Measurements from ENCODE around the gene TMEM44.

Gene TMEM44

GRCh38 chr3:194588741-194589140, 44.5 kb downstream of the TMEM44 start:
- peak overlapping the region; percentile 82 to 84 for H3K27ac ChIP-seq
- DNase-seq (ENCODE audit: low spot score): no peak
- no peak overlapping the region for H3K4me3 ChIP-seq
- TF ChIP-seq, protein P1, sequence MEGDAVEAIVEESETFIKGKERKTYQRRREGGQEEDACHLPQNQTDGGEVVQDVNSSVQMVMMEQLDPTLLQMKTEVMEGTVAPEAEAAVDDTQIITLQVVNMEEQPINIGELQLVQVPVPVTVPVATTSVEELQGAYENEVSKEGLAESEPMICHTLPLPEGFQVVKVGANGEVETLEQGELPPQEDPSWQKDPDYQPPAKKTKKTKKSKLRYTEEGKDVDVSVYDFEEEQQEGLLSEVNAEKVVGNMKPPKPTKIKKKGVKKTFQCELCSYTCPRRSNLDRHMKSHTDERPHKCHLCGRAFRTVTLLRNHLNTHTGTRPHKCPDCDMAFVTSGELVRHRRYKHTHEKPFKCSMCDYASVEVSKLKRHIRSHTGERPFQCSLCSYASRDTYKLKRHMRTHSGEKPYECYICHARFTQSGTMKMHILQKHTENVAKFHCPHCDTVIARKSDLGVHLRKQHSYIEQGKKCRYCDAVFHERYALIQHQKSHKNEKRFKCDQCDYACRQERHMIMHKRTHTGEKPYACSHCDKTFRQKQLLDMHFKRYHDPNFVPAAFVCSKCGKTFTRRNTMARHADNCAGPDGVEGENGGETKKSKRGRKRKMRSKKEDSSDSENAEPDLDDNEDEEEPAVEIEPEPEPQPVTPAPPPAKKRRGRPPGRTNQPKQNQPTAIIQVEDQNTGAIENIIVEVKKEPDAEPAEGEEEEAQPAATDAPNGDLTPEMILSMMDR (IDR thresholded peaks at IDR 0.05): no peak

DNA sequence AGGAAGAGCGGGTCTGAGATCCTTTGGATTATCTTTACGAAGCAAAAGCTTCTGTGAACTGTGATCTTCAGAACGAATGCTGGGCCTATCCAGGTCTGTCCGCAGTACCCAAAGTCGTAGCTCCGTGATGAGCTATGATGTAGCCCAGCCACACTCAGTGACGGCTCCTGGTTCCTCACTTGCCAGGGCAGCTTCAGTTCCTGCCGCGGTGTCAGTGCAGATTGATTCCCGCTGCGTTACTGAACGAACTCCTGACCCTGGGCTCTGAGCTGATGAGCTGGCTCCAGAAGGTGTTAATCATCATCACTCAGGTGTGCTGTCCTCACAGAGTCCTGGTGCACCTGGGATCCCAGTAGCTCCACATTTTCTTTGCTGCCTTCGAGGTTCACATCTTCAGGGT, 45.0 kb downstream of the TMEM44 start:
- DNase-seq (ENCODE audit: low spot score): no peak
- TF ChIP-seq, protein P1 (IDR thresholded peaks at IDR 0.05): no peak
- Histone ChIP-seq H3K27ac (peak overlapping the region; percentile 82 to 84), H3K4me3 (no peak overlapping the region)

GRCh38 chr3:194587438-194587931, 45.7 kb downstream of the TMEM44 start:
- peak; percentile 86 for DNase-seq (ENCODE audit: low spot score)
- TF ChIP-seq, protein P1 (IDR thresholded peaks at IDR 0.05): no peak
- H3K27ac ChIP-seq: peak overlapping the region; percentile 82 to 84
- H3K4me3 ChIP-seq: no peak overlapping the region

- H3K27ac ChIP-seq: peak overlapping the region; percentile 82 to 84
- no peak overlapping the region for H3K4me3 ChIP-seq
- TF ChIP-seq, protein P1 (IDR thresholded peaks at IDR 0.05): no peak
- DNase-seq (ENCODE audit: low spot score): no peak
Measured at GRCh38 chr3:194586836-194587235, 46.4 kb downstream of the TMEM44 start.

- DNase-seq (ENCODE audit: low spot score): no peak
- Histone ChIP-seq H3K27ac (peak overlapping the region in 1 of 2 donors; percentile 84), H3K4me3 (no peak overlapping the region)
- TF ChIP-seq, protein P1 (IDR thresholded peaks at IDR 0.05): no peak
Measured at GRCh38 chr3:194585880-194586281, 47.3 kb downstream of the TMEM44 start.

- no peak for DNase-seq (ENCODE audit: low spot score)
- Histone ChIP-seq H3K4me3 (peak overlapping the region; percentile 91), H3K27ac (peak overlapping the region; percentile 95 to 97)
- TF ChIP-seq, protein P1 (IDR thresholded peaks at IDR 0.05): no peak
Measured at GRCh38 chr3:194584866-194585265, 48.4 kb downstream of the TMEM44 start.

DNA sequence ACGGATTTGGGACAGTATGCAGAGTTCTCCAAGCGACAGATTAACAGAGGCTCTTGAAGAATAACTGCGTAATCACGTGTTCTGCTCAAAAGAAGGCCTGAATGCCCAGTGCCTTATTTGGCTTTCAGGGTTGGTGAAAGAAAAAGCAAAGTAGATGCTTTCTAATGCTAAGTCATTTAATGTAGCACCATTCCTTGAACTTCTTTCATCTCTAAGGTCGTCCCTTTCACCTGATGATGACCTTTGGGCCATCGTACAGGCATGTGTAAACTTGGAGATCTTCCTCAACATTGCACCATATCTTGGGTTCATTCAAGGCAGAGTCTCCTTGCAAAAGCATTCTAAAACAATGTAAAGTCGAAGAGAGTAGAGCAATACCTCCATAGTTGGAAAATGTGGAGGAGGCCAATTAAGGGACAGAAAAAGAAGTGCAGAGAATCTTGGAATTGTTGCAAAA, 48.9 kb downstream of the TMEM44 start:
- DNase-seq (ENCODE audit: low spot score): no peak
- H3K4me3 ChIP-seq: peak overlapping the region; percentile 91
- TF ChIP-seq, protein P1 (IDR thresholded peaks at IDR 0.05): no peak
- peak overlapping the region; percentile 95 to 97 for H3K27ac ChIP-seq
